Retina (tissue), 1 donor: Measurements from ENCODE around the gene NACAD.
"Not testable (repeated sequence)": the region's sequence is repeated elsewhere in the genome, so short reads cannot be mapped to it uniquely, and the experiment has no call there.

ENCODE experiments used
- DNase-seq: peaks from one replicate; pipeline ENCODE4 v3.0.0-alpha.2; 2016

The NACAD gene

DNA sequence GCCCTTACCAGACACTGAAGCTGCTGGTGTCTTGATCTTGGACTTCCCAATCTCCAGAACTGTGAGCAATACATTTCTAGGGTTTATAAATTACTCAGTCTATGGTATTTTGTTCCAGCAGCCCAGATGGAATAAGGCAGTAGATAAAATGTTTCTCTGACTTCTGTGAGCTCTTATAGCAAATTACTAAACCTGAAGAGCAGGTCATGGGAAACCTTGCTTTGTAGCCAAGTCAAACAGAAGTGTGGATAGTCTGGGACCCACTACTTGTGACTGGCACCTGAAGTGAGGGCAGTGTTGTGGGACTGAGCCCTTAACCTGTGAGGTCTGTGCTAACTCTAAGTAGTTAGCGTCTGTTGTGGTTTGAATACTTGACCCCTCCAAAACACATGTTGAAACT, 27.3 kb upstream of the NACAD start:
- no peak for DNase-seq

DNA sequence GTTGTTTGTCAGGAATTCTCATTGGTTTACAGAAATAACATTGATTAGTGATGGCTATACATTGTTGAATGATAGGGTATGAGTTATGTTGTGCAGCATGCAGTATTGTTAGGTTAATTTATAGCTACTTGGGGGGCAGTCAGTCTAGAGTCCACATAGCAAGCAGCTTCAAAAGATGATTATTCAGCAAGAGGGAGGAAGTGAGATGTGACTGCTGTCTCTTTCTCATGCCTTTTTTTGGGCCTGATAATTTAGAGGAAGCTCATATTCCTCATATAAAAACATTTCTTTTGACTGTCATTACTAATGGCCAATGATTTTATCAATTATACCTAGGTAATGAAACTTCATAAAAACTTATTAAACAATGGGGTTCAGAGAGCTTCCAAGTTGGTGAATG, 26.2 kb upstream of the NACAD start:
- no peak for DNase-seq

DNA sequence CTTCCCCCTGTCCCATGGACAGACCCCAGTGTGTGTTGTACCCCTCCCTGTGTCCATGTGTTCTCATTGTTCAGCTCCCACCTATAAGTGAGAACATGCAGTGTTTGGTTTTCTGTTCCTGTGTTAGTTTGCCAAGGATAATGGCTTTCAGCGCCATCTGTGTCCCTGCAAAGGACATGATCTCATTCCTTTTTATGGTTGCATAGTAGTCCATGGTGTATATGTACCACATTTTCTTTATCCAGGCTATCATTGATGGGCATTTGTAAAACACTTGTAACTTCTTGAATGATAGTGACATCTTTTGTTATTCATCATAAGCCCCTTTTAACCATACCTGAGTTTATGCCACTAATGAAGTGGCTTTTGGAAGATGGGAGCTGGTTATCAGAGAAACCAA, 25.5 kb upstream of the NACAD start:
- DNase-seq = not testable (repeated sequence)

DNA sequence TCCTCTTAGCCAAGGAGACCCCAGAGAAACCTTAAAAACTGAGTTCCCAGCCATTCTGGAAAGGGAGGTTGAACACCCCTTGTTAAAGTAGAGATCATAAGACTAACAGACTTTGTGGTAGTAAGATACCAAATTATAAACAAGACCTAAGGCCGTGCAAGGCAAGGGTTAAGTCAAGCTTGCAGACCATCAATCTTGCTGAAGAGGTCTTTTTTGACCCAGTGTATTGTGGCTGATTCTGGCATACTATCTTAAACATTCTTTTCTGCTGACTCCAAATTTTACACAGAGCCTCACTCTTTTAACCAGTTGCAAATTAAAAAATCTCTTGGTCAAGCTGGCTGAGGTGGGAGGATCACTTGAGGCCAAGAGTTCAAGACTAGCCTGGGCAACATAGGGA, 23.9 kb upstream of the NACAD start:
- DNase-seq = no peak

DNA sequence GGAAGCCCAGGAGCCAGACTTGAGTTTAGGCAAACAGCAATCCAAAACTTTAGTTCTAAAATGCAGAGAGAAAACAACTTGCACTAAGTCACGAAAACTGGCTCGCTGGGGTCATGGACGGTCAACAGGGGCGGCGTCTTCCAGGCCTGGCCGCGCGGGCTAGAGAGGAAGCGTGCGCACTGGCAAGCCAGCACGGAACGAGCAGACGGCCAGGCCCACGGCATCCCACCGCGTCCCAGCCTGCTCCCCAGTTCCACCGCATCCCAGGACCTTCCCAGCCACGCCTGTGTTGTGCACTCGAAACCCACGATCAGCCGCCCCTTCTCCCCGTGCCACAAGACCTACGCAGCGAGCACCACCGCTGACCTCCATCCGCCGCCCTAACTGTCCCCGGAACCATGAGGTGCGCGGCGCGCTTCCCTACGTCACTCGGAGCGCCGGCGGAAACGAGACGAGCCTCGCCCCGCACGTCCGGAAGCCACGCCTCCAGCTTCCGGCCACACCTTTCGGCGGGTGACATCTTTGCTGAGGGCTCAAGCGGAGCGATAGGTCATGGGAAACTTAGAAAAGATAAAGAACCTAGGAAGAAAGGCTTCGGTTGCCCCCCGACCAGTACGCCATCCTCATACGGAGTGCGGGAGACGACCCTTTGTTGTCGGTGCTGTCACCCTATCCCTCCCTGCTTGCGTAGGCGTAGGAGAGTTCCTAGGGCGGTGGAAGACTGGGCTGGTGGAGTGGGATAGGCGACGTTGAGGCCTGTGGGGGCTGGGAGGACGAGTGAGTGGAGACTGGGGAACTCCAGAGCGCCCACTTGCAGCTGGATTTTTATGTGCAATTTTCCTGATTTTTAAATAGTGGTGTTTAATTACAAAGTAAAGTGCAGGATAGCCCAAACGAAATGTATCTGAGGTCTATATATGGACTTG, 22.8 kb upstream of the NACAD start, which contains the start of gene TBRG4:
TBRG4 (minus strand) TSS at position 400 of the 926 bp plus-strand sequence. CDS start 2,460 bp downstream, outside the sequence.
- peak; percentile 99 for DNase-seq

DNA sequence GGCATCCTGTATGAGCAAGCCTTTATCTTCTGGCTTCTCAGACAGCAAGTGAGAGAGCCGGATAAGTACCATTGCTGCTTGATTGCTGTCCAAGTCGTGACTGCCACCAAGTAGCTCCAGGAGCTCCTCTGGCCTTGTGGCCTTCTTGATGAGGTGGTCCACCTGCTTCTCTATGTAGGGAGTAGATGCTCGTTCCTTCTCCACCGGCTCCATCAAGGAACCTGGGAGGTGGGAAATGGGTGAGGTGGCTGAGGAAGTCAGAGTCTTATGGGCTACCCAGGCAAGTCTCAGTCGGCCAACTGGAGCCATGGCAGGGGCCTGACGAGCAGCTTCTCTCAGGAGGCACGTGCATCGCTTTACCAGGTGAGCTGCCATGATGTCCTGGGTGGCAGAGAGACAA, 20.1 kb upstream of the NACAD start:
- no peak for DNase-seq

DNA sequence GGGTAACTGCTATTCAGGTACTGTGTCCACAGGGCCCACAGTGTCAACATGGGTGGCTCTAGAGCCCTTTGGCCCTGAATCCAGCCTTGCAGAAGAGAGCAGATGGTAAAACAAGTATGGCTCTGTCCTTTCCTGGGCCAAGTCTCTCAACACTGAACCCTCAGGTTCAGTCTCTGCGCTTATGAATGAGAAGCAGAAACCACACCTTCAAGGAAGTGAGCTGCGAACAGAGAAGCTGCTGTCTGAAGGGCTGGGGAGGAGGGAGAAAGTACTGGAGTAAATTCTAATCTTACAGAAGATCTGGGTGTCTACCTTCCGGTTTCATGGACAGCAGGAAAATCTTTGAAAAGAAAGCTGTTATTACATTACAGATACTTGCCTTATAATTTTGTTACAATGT, 18.6 kb upstream of the NACAD start:
- DNase-seq = no peak

DNA sequence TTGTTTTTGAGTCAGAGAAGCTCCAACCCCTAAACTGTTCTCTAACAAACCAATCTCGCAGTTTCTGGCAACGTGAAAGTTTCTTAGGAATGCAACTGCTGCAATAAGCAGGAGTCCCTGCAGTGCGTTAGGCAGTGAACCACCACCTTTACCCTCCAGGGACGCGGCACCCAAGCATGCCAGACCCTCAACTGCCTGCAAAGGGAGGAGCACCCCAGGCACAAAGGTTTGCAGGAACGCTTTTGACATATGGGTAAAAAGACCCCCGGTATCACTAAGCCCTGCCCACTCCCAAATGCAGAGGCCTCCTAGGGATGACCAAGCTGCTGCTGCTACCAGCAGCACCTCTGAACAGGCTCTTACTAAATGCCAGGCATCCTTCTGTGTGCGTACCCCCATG, 18.1 kb upstream of the NACAD start:
- no peak for DNase-seq

DNA sequence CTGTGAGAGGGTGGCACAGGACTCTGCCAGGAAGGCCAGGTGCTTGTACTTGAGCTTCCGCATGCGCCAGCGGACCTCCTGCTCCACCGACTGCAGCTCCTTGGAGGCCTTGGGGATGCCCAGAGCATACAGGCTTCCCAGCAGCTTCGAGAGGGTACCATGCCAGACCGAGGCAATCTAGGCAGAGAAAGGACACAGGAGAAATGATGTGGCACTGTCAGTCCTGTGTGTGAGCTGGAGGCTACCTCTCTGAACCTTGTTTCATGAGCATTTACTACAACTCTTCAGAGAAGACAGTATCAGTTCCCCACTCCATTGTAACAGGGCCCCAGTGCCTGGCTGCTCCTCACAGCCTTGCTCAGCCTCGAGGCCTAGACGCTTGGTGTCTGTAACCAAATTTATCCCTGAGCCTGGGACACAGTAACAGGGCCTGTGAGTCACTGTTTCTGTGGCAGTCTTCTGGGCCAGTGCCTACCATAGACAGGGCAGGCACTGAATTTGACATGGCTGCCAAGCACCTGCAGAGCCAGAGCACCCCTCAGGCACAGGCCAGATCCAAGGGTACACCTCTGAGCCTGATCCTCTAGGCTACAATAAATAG, 16.9 kb upstream of the NACAD start:
- no peak for DNase-seq

DNA sequence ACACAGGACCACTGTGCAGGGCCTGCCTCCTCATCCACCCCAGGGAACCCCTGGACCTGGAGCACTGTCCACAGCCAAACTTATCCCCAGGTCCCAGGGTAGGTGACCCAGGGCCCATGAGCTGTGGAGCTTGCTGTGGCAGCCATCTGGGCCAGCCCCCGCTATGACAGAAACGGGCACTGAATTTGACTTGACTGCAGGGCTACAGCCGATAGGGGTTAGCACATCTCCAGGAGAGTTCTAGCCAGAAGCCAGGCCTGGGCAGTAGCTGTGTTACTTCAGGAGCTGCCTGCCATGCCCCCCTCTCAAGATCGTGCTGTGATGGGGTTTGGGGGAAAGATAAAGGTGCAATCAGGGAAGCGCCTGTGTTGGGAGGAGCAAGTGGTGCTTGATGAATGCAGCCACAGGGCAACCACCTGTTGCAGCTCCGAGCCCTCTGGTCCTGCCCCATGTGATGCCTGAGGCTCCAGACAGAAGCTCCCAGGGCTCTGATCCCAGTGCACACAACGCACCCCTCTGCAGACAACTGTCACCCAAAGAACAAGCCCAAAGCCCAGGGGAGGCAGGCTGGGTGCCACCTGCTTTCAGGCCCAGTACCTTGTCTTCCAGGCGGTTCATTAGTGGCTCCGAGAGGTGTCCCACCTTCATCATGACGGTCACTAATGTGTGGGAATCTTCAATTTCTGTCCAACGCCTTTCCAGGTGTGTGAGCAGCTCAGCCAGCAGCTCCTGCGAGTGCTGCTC, 16.2 kb upstream of the NACAD start:
- no peak for DNase-seq

DNA sequence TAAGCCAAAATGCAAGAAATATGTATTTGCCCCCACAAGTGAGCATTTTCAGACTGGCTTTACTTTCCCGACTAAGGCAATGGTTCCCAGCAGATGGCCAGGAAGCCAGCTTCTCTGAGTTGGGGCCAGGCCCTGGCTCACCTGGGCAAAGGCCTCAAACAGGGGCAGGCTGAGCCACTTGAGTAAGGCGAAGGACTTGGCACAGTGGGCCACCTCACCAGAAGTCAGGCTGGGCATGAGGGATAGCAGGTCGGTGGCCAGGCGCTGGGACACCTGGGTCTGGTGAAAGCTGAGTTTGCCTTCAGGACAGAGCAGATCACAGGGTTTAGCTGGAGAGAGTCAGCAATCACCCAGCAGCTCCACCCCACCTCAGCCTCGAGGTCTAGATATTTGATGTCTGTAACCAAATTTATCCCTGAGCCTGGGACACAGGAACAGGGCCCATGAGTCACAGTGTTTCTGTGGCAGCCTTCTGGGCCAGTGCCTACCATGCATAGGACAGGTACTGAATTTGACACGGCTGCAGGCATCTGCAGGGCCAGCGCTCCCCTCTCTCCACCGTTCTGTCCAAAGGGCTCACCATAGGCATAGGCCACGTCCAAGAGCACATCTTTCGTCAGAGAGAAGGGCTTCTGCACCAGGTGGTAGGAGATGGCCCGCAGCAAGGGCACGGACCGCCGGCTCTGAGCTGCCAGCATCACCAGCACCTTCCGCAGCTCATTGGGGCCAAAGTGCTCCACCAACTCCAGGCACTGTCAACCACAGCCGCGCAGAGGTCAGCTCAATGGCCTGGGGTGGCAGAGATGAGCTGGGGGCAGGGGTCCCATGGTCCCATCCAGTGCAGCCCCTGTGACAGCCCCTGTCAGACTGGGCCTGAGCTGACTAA, 15.4 kb upstream of the NACAD start:
- no peak for DNase-seq

DNA sequence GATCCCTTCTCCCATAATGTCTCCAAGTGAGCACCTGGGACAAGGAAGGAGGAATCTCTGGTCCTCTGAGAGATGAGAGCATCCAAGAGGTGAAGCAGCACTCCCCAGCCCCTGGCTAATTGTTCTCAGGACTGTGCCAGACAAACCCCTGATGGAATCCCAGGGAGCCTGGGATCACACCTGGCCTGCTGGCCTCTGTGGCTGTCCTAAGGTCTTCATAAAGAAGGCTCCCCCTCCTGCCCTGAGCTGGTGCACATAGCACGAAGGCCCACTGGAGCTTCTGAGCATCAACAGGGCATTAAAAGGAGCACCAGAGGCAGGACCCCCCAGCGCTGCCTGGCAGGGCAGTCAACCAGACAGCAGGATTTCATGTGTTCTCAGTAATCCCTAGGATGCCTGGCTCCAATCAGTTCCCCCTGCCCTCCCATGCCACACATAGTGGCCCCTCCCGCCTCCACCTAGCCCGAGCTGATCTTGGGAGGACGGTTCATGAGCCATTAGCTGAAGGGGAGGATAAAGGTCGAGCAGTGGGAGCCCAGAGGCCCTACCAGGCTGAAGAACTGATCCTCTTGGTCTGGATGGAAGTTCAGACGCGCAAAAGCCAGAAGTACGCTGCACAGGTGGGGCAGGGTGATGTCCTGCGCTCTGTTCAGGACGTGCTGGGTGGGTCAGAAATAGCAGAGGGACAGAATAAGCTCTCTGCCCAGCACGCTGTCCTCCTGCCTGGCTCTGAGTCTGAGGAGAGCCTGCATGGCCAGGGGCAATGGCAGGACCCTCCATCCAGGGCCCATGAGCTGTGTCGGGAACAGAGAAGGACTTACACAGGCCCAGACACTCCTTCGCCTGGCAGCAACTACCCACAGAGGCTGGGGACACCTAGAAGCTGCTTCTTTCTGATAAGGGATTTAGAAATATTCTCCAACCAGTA, 14.3 kb upstream of the NACAD start:
- DNase-seq = no peak

DNA sequence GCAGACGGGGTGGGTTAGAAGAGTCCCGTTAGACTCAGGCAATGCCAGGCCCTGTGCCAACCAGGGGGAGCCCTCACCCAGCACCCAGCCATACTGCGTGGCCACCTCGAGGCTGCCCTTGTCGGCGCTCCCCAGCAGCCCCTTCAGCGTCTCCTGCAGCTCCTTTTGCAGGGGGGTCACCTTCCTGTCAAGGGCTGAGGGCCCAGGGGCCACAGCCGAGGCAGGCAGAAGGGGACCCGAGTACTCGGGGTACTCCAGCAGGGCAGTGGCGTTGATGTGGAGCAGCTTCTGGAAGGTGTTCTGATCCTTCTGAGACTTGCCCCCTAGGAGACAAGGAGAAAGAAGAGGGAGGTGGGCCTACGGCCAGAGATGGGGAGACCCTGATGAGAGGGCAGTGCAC, 13.0 kb upstream of the NACAD start:
- DNase-seq = no peak

DNA sequence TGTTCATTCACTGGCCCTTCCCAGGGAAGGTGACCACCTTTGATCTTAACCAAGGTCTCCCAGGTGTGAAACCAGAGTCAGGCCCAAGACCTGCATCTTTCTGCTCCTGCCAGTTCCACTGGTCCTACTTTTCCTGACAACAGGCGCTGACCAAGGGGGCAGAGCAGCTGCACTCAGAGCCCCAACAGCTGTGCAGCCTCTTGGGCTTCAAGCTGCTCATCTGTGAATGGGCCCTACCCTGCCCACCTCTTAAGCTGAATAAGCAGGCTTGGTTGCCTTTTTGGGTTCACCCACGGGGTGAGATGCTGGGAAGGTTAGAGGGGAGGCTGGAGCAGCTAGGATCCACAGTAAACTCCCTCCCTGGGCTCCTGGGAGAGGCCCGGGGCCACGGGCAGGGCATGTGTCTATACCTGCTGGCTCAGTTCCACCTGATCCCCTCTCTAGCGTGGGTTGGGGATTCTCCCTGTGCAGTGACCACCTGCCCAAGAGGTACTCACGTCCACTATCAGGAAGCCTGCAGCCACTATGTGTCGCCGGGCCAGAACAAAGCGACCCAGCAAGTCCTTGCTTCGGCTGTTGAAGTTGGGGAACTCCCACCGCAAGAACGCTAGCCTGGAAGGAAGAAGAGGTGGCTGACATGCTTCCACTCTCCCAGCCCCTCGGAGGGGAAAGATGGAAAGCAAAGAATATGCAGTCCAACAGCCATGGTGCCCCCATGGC, 12.2 kb upstream of the NACAD start:
- DNase-seq = no peak

DNA sequence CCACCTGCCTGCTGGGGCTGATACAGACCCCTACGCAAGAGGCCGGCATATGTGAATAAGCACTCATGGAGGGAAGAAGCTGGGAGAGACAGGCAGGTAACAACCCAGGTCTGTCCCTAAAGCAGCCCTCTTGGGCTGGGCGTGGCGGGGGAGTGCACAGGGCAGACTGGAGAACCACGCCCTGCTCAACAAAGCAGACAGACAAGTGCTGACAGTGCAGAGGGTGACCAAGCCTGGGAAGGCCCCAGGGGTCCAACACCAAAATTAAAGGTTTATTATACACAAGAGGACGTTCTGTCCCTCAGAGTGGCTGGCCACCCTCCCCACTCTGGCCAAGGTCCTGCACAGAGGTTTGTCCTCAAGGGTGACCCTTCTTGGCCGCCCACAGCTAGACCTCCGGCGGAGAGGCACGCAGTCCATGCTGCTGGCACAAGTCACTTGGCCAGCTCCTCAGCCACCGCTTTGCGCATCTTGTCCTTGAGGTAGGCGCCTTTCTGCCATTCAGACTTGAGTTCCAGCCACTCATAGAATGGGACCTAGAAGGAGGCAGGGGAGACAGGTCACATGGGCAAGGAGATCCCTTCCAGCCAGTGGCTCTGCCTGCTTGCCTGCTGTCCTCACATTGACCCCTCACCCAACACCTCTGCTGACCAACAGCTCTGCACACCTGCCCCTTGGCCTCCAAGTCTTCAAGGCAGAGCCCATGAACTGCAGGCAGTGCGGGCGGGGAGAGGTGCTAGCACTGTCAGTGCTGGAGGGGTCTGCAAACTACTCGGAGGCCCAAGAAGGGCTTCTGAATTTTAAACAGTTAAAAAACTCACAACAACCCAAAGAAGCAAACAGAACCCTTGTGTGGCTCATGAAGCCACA, 11.4 kb upstream of the NACAD start:
- DNase-seq = no peak

DNA sequence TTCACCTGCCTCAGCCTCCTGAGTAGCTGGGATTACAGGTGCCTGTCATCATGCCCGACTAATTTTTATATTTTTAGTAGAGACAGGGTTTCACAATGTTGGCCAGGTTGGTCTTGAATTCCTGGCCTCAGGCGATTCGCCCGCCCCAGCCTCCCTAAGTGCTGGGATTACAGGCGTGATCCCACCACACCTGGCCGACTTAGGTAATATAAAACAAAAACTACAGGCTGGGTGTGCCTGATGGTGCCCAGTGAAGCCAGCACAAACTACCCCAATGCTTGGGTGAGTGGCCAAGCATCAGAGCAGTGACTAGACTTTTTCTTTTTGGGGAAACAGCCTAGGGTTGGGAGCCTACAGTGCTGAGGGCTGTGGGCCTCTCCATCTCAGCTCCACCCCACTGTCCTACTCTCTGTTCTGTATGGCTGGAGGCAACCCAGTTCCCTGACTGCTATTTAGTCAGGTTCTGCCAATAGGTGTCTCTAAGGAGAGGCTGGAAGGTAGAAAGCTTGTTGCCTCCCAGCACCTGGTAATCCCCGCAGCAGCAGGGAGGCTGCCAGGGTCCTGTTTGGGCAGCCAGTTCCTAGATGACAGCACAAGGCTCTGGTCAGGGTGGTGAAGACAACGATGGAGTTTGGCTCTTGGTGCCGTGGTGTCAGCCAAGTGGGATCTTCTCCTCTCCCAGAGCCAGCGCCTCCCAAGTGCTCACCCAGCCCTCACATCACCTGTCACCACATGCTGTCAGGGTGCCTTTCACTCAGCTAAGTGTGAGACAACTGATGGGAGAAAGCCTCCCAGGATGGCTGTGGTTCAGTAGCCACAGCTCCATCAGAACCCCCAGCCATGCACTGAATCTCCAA, 10.4 kb upstream of the NACAD start:
- DNase-seq = no peak

DNA sequence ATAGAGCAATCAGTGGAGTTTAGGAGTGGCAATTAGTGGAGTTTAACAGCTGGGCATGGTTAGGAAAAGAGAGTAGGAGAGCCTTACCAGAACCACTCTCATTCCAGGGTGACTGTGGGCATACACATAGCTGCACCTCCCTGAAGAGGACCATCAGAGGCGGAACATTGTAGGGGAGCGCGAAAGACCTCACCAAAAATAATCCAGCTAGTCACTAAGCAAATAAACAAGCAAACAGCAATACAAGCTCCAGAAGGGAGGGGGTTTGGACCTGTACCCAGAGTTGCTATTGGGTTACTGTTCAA, 4.1 kb upstream of the NACAD start:
- no peak for DNase-seq

DNA sequence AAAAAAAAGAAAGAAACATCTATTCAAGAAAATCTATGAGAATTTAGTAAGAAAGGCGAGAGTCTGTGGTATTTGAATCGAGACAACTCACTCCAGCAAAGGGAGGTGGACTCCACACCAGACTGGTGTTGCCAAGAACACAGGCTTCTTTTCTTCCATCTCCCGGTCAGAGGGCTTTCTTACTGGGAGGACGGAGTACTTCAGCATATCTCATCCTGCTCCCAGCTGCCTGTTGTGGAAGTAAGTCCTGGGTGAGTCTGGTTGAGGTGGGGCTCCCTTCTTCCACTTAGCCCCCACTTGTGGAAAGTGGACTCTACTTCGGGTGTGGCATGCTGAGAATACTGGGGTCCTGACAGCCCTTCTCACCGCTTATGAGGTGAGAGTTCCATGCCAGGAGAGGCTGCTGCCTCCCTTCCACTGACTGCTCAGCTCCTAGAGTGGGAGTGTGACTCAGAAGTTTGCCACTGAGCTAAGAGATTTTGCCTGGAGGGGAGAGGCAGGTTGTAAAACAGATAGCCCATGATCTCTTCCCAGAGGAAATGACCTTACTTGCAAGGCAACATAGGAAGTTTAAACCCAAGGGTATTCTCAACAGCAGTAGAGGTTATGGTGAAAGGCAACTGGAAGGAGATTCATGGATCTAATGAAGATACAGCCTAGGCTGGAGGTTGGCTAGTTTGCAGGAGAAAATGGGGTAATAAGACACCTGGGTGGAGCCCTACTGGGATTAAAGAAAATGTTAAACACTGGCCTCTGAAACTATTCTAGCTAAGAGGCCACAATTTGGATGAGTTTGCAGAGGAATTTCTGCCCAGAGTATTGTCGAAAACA, 3.5 kb upstream of the NACAD start:
- no peak for DNase-seq
